Measurements from ENCODE around the gene ARID3A.

GRCh38 chr19:907183-907853 lies 18.5 kb upstream of the ARID3A start:
- no peak for TF ChIP-seq FOXP2 (optimal IDR thresholded peaks at IDR 0.05; ENCODE audit: control extremely low read depth, extremely low read length, insufficient read depth)
- TF ChIP-seq EZH2 (IDR thresholded peaks at IDR 0.05), result no peak

All from SK-N-MC (cell line).